Measurements from ENCODE around the gene ZNF280A.
A peak's percentile ranks its signal among the peaks of the same experiment; 100 is the strongest.

ZNF280A gene

GRCh38 chr22:22523494-22523893, 3.4 kb upstream of the ZNF280A start:
- Histone ChIP-seq H3K27me3 (ENCODE audit: insufficient read depth, poor library complexity, severe bottlenecking) (no peaks in the 10 kb centered on the region), H3K27ac (ENCODE audit: poor library complexity, severe bottlenecking) (no peak overlapping the region), H3K4me3 (ENCODE audit: severe bottlenecking) (no peak overlapping the region), H3K4me1 (ENCODE audit: insufficient read depth, poor library complexity, severe bottlenecking) (peaks cover 9% of the 10 kb centered on the region), H3K36me3 (ENCODE audit: low read depth) (no peaks in the 10 kb centered on the region), H3K9me3 (ENCODE audit: severe bottlenecking) (peaks cover 6% of the 10 kb centered on the region)
- DNase-seq (ENCODE audit: low spot score) (no peak), ATAC-seq (ENCODE audit: low read depth) (no peak)
- TF ChIP-seq CTCF (IDR thresholded peaks at IDR 0.05; ENCODE audit: poor library complexity, severe bottlenecking): no peak

GRCh38 chr22:22521631-22522030, 1.6 kb upstream of the ZNF280A start:
- H3K27ac ChIP-seq (ENCODE audit: poor library complexity, severe bottlenecking): no peak overlapping the region

GRCh38 chr22:22520667-22521602, 865 bp upstream of the ZNF280A start:
- H3K9me3 ChIP-seq (ENCODE audit: severe bottlenecking): peaks cover 10% of the 10 kb centered on the region
- peaks cover 9% of the 10 kb centered on the region for H3K4me1 ChIP-seq (ENCODE audit: insufficient read depth, poor library complexity, severe bottlenecking)
- ATAC-seq (ENCODE audit: low read depth): peak; percentile 56
- no peak for TF ChIP-seq CTCF (IDR thresholded peaks at IDR 0.05; ENCODE audit: poor library complexity, severe bottlenecking)
- H3K27me3 ChIP-seq (ENCODE audit: insufficient read depth, poor library complexity, severe bottlenecking): no peaks in the 10 kb centered on the region
- no peak overlapping the region for H3K27ac ChIP-seq (ENCODE audit: poor library complexity, severe bottlenecking)
- H3K4me3 ChIP-seq (ENCODE audit: severe bottlenecking): no peak overlapping the region
- H3K36me3 ChIP-seq (ENCODE audit: low read depth): no peaks in the 10 kb centered on the region
- no peak for DNase-seq (ENCODE audit: low spot score)

More at GRCh38 chr22:22521631-22522030, 1.6 kb upstream of the ZNF280A start:
- ATAC-seq (ENCODE audit: low read depth): no peak
- no peak for TF ChIP-seq CTCF (IDR thresholded peaks at IDR 0.05; ENCODE audit: poor library complexity, severe bottlenecking)
- no peaks in the 10 kb centered on the region for H3K36me3 ChIP-seq (ENCODE audit: low read depth)
- no peak overlapping the region for H3K4me3 ChIP-seq (ENCODE audit: severe bottlenecking)
- peaks cover 9% of the 10 kb centered on the region for H3K4me1 ChIP-seq (ENCODE audit: insufficient read depth, poor library complexity, severe bottlenecking)
- H3K9me3 ChIP-seq (ENCODE audit: severe bottlenecking): peaks cover 9% of the 10 kb centered on the region
- no peak for DNase-seq (ENCODE audit: low spot score)
- no peaks in the 10 kb centered on the region for H3K27me3 ChIP-seq (ENCODE audit: insufficient read depth, poor library complexity, severe bottlenecking)

GRCh38 chr22:22519591-22519990, 479 bp downstream of the ZNF280A start:
- Histone ChIP-seq H3K27ac (ENCODE audit: poor library complexity, severe bottlenecking) (no peak overlapping the region), H3K9me3 (ENCODE audit: severe bottlenecking) (peaks cover 10% of the 10 kb centered on the region), H3K27me3 (ENCODE audit: insufficient read depth, poor library complexity, severe bottlenecking) (no peaks in the 10 kb centered on the region), H3K36me3 (ENCODE audit: low read depth) (no peaks in the 10 kb centered on the region), H3K4me3 (ENCODE audit: severe bottlenecking) (no peak overlapping the region), H3K4me1 (ENCODE audit: insufficient read depth, poor library complexity, severe bottlenecking) (peaks cover 9% of the 10 kb centered on the region)
- no peak for TF ChIP-seq CTCF (IDR thresholded peaks at IDR 0.05; ENCODE audit: poor library complexity, severe bottlenecking)
- ATAC-seq (ENCODE audit: low read depth) (no peak), DNase-seq (ENCODE audit: low spot score) (no peak)

- Histone ChIP-seq H3K27ac (ENCODE audit: poor library complexity, severe bottlenecking) (no peak overlapping the region), H3K4me1 (ENCODE audit: insufficient read depth, poor library complexity, severe bottlenecking) (peaks cover 9% of the 10 kb centered on the region), H3K4me3 (ENCODE audit: severe bottlenecking) (no peak overlapping the region), H3K36me3 (ENCODE audit: low read depth) (no peaks in the 10 kb centered on the region), H3K9me3 (ENCODE audit: severe bottlenecking) (peaks cover 5% of the 10 kb centered on the region), H3K27me3 (ENCODE audit: insufficient read depth, poor library complexity, severe bottlenecking) (no peaks in the 10 kb centered on the region)
- no peak for DNase-seq (ENCODE audit: low spot score)
- no peak for TF ChIP-seq CTCF (IDR thresholded peaks at IDR 0.05; ENCODE audit: poor library complexity, severe bottlenecking)
- no peak for ATAC-seq (ENCODE audit: low read depth)
These were observed 3.1 kb downstream of the ZNF280A start for GRCh38 chr22:22516992-22517391.
